HG03378 (cell line): Measurements from ENCODE around the gene FOXK1.
"Not testable (repeated sequence)": the region's sequence is repeated elsewhere in the genome, so short reads cannot be mapped to it uniquely, and the experiment has no call there.

Experiments used
- ATAC-seq: cut with Tn5 transposase; IDR thresholded peaks from one replicate; pipeline ENCODE4 v1.9.1; 2021; ENCODE audit warnings: mild to moderate bottlenecking, moderate library complexity; ENCODE audit not compliant: unreplicated experiment

FOXK1 gene

DNA sequence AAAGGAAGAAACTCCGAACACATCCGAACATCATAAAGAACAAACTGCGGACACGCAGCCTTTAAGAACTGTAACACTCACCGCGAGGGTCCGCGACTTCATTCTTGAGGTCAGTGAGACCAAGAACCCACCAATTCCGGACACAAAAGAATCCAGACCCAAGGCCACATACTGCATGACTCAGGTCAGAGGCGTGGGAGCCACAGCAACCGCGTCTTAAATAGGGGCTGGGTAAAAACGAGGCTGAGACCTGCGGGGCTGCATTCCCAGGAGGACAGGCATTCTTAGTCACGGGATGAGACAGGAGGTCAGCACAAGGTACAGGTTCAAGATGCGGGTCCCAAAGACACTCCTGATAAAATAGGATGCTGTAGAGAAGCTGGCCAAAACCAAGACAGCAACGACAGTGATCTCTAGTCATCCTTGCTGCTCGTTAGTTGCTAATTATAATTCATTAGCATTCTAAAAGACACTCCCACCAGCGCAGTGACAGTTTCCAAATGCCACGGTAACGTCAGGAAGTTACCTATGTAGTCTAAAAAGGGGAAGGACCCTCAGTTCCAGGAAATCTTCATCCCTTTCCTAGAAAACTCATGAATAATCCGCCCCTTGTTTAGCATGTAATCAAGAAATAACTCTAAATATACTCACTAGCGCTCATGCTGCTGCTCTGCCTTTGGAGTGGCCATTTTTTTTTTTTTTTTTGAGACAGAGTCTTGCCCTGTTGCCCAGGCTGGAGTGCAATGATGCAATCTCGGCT lies 112.7 kb downstream of the FOXK1 start:
- ATAC-seq = no peak

DNA sequence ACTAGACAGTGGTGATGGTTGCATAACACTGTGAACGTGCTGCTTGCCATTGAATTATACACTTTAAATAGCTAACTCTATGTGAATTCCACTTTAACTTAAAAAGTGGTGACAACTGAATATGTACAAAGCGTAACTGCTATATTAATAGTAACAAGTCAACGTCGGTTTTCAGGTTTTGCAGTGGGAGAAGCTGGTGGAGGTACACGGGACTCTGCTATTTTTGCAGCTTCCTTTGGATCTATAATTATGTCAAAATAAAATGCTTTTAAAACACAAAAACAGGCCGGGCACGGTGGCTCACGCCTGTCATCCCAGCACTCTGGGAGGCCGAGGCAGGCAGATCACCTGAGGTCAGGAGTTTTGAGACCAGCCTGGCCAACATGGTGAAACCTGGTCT lies 114.4 kb downstream of the FOXK1 start:
- no peak for ATAC-seq

DNA sequence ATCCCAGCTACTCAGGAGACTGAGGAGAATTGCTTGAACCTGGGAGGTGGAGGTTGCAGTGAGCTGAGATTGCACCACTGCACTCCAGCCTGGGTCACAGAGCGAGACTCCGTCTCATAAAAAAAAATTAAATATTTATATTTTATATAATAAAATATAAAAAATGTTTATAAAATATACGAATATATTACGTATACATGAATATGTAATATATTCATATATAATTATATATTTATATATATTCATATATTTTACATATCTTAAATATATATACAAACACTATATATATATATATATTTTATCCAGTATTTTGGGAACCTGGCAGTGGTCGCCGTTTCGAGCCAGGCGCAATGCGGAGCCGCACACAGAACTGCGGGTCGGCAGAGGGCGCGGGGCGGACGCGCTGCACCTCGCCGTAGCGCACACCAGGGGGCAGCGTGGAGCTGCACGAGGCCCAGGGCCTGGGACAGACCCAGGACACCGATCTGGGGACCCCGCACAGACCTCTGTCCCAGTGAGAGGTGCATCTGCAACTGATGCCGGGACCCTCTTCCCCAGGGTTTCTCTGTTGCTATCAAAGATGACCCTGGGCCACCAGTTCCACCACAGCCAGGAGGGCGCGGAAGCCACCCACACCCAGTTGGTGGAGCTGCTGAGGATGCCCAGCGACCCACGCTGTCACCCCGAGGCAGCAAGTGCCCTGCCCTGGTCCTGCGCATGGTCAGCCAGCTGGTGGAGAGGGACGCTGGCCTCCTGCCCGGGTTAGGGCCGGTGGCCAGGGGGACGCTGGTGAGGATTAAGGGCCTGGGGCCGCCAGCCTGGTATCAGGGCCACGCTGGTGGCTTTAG lies 116.0 kb downstream of the FOXK1 start:
- no peak for ATAC-seq

DNA sequence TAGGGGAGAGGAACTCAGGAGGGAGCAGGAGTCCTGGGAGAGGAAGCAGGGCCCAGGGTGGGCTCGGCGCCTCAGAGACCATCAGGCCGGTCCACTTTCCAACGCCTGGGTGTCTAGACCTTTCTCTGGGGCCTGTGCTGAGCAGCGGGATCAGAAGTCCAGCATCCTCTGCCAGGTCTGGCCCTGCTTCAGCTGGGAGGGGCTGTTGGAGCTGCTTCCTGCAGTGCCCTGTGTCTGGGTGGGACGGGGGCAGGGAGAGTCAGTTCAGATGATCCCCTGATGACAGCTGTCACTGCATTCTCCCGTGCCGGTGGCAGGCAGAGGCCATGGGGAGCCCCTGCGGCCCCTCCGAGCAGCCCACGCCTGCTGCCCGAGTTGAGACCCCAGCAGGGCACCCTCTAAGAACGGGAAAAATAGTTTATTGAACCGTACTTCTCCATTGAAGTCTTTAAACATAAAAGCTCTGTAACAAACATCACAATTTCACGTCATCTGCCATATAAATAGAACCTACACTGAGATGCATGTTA lies 116.7 kb downstream of the FOXK1 start:
- ATAC-seq = no peak

DNA sequence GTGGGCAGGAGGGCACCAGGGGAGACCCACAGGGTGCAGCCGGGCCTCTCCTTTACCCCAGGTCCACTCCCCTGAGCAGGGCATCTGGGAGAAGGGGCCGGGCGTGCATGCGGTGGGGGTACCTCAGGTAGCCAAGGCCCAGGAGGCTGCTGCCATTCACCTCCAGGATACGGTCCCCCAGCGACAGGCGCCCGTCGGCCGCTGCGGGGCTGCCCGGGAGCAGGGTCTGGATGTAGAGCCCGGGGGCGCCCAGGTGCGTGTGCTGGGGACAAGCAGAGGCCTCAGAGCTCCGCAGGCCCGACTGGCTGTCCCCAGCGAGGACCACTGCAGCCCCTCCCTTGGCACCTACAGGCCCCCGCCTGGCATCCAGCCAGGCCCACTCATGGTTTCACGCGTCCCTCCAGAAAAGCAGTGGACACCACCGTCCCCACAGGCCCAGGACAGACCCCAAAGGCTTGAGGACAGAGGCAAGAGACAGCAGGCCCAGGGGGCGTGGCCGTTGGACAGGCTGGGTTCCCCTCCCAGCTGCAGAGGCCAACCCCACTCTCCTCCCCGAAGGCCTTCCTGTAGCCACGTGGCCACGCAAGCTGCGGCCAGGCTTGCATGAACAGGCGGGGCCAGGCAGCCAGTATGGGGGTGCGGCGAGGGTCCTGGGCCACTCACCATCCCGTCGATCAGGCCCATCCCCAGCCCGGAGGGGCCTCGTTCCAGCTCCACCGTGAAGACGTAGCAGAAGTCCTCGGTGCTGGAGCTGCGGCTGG lies 117.6 kb downstream of the FOXK1 start:
- no peak for ATAC-seq

DNA sequence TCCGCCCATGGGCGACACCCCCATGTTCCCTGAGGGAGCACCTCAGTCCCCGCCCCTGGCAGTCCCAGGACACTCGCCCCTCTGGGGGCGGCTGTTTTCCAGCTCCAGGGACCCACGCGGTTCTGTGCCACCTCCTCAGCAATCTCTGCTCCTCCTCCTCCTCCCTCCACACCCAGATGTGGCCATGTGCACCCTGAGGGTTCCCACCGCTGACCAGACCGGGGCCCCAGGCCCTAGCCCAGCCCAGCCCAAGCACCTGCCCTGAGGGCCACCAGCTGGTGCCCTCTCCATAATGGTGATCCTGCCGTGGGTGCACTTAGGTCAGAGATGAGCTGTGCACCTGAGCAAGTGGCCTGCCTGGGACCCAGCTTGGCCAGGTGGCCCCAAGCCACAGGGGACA lies 118.4 kb downstream of the FOXK1 start:
- no peak for ATAC-seq

DNA sequence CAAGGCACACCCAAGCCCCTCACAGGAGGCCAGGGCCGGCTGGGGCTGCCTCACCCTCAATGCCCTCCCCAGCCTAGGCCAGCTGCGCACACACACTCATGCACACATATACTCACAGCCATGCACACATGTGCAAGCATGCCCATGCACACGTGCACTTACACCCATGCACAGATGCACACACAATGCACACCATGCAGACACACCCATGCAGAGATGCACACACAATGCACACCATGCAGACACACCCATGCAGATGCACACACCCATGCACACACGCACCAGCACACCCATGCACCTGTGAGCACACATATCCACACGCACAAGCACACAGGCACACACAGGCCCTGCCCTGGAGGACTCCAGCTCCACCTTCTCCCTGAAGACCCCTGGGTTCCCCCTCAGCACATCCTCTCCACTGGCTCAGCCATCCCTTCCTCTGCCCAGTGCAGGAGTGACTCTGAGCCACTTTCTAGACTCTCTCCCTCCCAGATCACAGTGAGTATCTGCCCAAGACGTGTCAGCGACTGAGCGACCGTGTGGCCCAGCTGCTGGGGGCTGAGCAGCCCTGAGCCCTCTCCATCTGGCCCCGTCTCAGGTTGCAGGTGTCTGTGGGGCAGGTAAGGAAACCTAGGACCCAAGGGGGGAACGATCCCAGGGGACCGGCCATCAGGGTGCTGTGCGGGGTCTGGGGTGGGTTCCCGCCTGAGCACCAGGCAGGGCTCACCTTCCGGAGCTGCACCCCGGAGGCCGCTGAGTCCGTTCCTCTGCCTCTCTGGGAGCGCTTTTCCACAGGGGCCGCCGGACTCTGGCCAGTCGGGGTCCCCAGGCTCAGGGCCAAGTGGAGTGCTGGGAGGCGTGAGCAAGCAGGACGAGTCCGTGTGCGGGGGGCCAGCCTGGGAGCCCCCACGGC lies 119.1 kb downstream of the FOXK1 start:
- no peak for ATAC-seq

DNA sequence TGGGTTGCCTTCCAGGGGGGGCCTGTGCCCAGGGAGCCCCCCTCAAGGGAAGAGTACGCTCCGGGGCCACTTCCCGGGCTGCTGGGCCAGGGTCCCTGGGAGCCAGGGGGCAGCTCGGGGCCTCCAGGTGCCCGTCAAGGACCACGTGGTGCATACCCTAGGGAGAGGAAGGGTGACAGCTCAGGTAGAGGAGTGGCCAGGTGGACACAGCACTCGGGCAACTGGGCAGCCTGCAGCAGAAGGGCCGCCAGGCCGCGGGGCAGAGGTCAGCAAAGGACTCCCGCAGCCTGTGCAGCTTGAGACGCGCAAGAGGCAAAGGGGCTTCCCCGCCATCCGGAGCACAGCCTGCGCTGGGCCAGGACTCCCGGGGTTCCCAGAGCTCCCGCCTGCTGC lies 119.7 kb downstream of the FOXK1 start:
- ATAC-seq = no peak

DNA sequence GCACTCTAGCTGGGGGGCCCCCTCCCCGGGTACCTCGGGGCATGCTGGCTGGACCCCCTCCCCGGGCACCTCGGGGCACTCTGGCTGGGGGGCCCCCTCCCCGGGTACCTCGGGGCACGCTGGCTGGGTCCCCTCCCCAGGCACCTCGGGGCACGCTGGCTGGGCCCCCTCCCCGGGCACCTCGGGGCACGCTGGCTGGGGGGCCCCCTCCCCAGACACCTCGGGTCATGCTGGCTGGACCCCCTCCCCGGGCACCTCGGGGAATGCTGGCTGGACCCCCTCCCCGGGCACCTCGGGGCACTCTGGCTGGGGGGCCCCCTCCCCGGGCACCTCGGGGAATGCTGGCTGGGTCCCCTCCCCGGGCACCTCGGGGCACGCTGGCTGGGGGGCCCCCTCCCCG lies 120.5 kb downstream of the FOXK1 start:
- ATAC-seq = not testable (repeated sequence)

DNA sequence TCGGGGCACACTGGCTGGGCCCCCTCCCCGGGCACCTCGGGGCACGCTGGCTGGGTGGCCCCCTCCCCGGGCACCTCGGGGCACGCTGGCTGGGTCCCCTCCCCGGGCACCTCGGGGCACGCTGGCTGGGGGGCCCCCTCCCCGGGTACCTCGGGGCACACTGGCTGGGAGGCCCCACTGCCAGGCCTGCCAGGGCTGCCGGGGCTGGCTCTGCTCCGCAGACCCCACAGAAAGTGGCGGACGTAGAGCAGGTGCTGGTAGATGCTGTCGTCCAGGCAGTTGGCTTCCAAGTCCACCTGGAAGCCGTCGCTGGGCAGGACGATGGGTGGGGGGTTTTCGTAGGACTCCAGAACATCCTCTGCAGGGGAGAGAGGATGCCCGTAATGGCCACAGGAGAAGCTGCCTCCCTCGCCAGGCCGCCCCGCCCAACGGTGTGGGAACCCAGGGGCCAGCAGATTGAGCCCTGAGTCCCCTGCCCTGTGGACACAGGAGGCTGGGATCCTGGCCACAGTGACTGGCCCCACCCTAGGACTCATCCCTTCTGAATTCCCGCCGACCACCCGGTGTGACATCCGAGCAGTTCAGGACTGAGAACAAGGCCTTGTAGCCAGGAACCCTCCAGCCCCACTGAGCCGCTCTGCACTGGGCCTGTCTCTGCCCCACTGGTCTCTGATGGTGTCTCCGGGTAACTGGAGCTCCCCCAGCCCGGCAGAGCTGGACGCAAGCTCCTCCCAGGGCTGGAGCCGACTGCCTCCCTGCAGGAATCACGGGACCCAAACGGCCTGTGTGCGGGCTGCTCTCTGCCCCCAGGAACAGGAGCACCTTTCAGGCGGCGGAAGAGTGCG lies 121.5 kb downstream of the FOXK1 start:
- ATAC-seq = no peak

DNA sequence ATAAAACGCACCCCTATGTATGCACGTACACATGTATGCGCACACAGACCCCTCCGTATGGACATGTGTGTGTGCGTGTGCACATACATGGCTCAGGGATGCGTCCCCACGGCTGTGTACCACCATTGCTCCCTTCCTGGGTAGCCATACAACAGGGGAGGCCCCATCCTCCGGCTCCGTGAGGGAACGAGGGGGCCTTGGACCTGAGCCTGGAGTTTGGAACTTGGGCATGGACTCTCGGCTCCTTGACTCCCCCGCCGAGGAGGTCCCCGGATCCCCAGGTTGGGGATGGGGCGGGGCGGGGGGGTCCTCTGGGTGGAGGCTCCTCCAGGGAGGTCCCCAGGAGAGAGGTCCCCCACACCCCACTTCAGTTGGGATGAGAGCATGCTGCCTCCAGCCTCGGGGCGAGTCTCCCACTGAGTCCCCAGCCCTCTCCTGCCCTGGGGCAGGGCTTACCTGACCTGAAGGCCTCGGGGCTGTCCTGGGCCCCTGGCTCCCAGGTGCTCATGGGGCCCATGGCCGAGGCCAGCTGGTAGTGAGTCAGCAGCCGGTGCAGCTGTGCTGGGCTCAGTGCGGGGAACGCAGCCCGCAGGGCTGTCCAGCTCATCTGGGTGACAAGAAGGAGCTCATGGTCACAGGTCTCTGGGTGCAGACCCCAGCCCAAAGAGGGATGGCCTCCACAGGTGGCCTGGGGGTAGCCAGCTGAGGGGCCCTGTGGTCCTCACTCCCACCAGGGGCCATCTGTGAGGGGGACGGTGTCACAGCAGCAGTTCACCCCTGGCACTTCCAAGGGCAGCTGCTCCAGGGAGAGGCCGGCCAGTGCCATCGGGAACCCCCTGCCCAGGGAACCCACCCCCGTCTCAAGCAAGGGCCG lies 123.3 kb downstream of the FOXK1 start:
- no peak for ATAC-seq

DNA sequence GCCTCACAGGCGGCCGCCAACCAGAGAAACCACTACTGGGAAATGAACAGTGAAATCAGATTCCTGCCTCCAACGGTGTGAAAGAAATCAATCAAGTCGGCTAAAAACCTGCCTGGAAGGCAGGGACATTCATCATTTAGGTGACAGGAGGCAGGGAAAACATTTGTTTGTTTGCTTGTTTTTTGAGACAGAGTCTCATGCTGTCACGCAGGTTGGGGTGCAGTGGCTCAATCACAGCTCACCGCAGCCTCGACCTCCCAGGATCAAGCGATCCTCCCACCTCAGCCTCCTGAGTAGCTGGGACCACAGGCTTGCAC lies 123.8 kb downstream of the FOXK1 start:
- no peak for ATAC-seq

DNA sequence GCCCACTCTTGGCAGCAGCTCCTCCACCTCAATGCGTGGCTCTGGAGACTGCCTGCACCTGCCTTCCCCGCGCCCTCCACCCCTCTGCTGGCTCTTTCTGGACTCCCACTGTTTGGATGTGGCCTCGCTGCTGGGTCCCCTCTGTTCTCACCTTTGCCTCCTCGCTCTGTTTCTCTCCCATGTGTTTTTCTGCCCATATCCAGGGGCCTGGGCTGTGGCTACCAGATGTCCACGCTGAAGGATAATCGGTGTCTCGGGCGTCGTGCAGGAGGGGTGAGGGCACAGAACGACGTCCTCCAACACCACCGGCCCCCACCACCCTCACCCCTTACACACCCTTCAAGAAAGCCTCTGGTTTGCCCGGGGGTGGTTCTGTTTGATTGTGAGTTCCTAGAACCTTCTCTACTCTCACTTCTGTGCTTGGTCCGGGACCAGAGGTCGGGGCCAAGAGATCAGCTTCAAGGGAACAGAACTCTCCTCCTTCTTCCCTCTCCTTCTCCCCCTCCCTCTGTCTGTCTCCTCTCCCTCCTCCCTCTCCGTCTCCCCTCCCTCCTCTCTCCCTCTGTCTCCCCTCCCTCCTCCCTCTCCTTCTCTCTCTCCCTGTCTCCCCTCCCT lies 125.0 kb downstream of the FOXK1 start:
- no peak for ATAC-seq

DNA sequence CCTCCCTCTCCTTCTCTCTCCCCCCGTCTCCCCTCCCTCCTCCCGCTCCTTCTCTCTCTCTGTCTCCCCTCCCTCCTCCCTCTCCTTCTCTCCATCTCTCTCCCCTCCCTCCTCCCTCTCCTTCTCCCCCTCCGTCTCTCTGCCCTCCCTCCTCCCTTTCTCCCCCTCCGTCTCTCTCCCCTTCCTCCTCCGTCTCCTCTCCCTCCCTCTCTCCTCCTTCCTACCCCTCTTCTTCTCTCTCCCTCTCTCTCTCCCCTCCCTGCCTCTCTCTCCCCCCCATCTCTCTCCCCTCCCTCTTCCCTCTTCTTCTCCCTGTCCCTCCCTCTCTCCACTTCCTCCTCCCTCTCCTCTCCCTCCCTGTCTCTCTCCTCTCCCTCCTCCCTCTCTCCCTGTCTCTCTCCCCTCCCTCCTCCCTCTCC lies 125.5 kb downstream of the FOXK1 start:
- no peak for ATAC-seq

DNA sequence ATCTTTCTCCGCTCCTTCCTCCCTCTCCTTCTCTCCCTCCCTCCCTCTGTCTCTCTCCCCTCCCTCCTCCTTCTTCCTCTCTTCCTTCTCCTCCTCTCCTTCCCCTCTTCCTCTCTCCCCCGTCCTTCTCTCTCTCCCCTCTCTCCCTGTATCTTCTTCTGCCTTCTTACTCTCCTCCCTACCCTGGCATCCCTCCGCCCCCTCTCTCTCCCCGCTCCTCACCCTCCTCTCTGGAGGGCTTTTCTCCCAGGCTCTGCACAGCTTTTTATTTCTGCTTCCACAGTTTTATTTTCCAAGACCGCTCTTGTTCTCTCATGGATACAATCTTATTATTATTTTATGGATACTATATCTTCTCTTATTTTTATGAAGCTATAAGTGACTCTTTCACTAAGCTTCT lies 125.9 kb downstream of the FOXK1 start:
- no peak for ATAC-seq

DNA sequence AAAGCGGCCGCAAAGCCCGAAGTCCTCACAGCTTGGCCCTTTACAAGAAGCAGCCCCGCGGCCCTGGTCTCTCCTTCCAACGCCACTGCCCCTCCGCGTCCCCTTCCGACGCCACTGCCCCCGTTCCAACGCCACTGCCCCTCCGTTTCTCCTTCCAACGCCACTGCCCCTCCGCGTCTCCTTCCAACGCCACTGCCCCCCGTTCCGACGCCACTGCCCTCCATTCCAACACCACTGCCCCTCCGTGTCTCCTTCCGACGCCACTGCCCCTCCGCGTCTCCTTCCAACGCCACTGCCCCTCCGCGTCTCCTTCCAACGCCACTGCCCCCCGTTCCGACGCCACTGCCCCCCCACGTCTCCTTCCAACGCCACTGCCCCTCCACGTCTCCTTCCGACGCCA lies 126.5 kb downstream of the FOXK1 start:
- ATAC-seq = no peak

DNA sequence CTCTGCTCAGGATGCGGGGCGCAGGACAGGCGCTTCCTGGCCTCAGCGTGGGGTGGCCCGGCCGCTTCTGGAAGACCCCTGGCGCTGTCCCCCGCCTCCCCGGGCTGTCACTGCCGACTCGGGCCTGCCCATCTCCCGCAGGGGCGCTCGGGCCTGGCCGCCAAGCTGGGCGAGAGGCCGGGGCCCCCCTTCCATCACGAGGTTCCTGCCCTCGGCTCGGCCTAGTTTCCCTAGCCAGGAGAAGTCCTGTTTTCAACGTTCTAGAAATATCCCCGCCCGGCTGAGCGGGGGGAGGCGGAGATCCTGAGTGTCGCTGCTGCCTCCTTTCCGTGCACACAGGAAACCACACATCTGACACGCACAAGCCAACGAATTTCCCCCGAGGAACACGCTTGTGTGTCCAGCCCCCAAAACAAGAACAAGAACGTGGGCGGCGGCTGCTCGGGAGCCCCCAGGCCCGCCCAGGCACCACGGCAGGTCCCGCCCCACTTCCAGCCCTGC lies 127.0 kb downstream of the FOXK1 start:
- ATAC-seq = no peak

DNA sequence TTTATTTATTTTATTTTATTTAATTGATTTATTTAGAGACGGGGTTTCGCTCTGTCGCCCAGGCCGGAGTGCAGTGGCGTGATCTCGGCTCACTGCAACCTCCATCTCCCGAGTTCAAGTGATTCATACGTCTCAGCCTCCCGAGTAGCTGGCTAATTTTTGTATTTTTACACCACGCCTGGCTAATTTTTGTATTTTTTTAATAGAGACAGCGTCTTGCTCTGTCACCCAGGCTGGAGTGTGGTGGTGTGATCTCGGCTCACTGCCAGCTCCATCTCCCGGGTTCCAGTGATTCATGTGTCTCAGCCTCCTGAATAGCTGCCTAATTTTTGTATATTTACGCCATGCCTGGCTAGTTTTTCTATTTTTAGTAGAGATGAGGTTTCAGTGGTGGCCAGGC lies 127.6 kb downstream of the FOXK1 start:
- ATAC-seq = no peak
